K562 (cell line): Measurements from ENCODE around the gene KNL1. TPM values are rescaled to one million over a fixed set of nuclear protein-coding genes. Genes with fewer than 3 reads are reported as not detected.

Source experiments
- NFIC ChIP-seq: fragments of 450-650 bp; IDR thresholded peaks from 2 replicates; pipeline ENCODE4 v1.6.1; 2017; ENCODE audit warnings: mild to moderate bottlenecking, inconsistent platforms
- PHF8 ChIP-seq: fragments of 200-600 bp; sonication (generic); IDR thresholded peaks from 2 replicates; pipeline ENCODE4 v1.6.1; 2012; ENCODE audit warnings: mixed run types, mild to moderate bottlenecking, inconsistent platforms, low read length, moderate library complexity, borderline replicate concordance
- RBM25 ChIP-seq: fragments of 200-400 bp; formaldehyde crosslinking; IDR thresholded peaks from 2 replicates; pipeline ENCODE4 v1.6.1; 2018; ENCODE audit warnings: low read length, low read depth, moderate library complexity; ENCODE audit not compliant: severe bottlenecking
- RFX1 ChIP-seq: fragments of 450-650 bp; IDR thresholded peaks from 2 replicates; pipeline ENCODE4 v1.6.1; 2016; ENCODE audit warnings: mild to moderate bottlenecking, moderate library complexity
- polyA plus RNA-seq, 8 experiments: library from polyadenylated mRNA; depleted of rRNA in 4 of 8; stranded (reverse) in 5 of 8; unstranded in 3 of 8; fragments of >200 nt; fragmentation: Nextera tagmentation in 2 of 8; fragmentation: Illumina TruSeq in 1 of 8; extraction: Ambion mirVana in 2 of 8; extraction: Trizol in 1 of 8; gene quantifications; 2 replicates each; pipeline versions ENCODE4 v1.2.1 to v1.2.3, GENCODE V29; 2011 to 2014; ENCODE audit warnings: inconsistent platforms in 1 of 8, missing spikeins in 1 of 8
- total RNA-seq, 7 experiments: library from RNA; depleted of rRNA in 6 of 7; stranded (reverse); fragments of >200 nt in 6 of 7; fragmentation: Illumina TruSeq in 2 of 7; extraction: Trizol in 2 of 7; gene quantifications; 2 replicates each; pipeline versions ENCODE4 v1.2.1 to v1.2.3, GENCODE V29; 2011 to 2021; ENCODE audit warnings: low replicate concordance in 1 of 7
- TF ChIP-seq, protein P1 (sequence below): fragments of 250-450 bp; sonication (Bioruptor Pico); IDR thresholded peaks from 2 replicates; pipeline ENCODE4 v1.4.0; 2020
- TF ChIP-seq, protein P2 (sequence below): fragments of 450-650 bp; IDR thresholded peaks from 2 replicates; pipeline ENCODE4 v1.6.1; 2016; ENCODE audit warnings: mild to moderate bottlenecking, moderate library complexity
- TF ChIP-seq, protein P3 (sequence below): fragments of 450-650 bp; conservative IDR thresholded peaks from 2 replicates; pipeline ENCODE4 v1.6.1; 2016; ENCODE audit warnings: missing genetic modification characterization, low read depth, mild to moderate bottlenecking, missing compliant biosample characterization, moderate library complexity

The KNL1 gene
- total and polyA plus RNA-seq, 9 of the 15 experiments (the other 6 are each of a cell fraction or from before 2014, with no cell fraction given) = 14.5 to 65.4 (median 34.6) TPM

DNA sequence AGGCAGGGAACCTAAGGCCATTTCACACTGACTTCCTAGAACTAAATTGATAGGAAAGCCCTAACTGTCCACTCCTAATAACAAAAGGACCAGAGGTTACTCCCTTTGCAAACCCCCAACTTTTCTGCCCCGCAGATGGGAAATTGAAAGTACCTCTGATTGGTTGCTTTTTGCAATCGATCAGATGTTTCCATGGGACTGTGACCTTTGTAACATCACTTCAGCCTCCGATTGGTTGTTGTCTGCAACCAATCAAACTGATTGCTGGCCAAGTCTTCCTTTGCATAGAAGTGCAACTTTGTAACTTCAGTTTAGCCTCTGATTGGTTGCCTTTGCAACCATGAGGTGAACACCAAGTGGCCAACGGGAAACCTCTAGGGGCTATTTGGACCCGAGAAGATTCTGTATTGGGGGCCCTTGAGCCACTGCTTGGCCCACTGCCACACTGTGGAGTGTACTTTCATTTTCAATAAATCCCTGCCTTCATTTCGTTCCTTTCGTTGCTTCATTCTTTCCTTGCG, 11.3 kb upstream of the KNL1 start (continued):
- TF ChIP-seq, protein P1, sequence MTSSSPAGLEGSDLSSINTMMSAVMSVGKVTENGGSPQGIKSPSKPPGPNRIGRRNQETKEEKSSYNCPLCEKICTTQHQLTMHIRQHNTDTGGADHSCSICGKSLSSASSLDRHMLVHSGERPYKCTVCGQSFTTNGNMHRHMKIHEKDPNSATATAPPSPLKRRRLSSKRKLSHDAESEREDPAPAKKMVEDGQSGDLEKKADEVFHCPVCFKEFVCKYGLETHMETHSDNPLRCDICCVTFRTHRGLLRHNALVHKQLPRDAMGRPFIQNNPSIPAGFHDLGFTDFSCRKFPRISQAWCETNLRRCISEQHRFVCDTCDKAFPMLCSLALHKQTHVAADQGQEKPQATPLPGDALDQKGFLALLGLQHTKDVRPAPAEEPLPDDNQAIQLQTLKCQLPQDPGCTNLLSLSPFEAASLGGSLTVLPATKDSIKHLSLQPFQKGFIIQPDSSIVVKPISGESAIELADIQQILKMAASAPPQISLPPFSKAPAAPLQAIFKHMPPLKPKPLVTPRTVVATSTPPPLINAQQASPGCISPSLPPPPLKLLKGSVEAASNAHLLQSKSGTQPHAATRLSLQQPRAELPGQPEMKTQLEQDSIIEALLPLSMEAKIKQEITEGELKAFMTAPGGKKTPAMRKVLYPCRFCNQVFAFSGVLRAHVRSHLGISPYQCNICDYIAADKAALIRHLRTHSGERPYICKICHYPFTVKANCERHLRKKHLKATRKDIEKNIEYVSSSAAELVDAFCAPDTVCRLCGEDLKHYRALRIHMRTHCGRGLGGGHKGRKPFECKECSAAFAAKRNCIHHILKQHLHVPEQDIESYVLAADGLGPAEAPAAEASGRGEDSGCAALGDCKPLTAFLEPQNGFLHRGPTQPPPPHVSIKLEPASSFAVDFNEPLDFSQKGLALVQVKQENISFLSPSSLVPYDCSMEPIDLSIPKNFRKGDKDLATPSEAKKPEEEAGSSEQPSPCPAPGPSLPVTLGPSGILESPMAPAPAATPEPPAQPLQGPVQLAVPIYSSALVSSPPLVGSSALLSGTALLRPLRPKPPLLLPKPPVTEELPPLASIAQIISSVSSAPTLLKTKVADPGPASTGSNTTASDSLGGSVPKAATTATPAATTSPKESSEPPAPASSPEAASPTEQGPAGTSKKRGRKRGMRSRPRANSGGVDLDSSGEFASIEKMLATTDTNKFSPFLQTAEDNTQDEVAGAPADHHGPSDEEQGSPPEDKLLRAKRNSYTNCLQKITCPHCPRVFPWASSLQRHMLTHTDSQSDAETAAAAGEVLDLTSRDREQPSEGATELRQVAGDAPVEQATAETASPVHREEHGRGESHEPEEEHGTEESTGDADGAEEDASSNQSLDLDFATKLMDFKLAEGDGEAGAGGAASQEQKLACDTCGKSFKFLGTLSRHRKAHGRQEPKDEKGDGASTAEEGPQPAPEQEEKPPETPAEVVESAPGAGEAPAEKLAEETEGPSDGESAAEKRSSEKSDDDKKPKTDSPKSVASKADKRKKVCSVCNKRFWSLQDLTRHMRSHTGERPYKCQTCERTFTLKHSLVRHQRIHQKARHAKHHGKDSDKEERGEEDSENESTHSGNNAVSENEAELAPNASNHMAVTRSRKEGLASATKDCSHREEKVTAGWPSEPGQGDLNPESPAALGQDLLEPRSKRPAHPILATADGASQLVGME (CRISPR knock-in tag) = no peak
- TF ChIP-seq NFIC (peak; percentile 52), RFX1 (peak; percentile 69), PHF8 (peak; percentile 24; the same call in 1 of the 2 replicates), RBM25 (peak; percentile 16)
- TF ChIP-seq, protein P2, sequence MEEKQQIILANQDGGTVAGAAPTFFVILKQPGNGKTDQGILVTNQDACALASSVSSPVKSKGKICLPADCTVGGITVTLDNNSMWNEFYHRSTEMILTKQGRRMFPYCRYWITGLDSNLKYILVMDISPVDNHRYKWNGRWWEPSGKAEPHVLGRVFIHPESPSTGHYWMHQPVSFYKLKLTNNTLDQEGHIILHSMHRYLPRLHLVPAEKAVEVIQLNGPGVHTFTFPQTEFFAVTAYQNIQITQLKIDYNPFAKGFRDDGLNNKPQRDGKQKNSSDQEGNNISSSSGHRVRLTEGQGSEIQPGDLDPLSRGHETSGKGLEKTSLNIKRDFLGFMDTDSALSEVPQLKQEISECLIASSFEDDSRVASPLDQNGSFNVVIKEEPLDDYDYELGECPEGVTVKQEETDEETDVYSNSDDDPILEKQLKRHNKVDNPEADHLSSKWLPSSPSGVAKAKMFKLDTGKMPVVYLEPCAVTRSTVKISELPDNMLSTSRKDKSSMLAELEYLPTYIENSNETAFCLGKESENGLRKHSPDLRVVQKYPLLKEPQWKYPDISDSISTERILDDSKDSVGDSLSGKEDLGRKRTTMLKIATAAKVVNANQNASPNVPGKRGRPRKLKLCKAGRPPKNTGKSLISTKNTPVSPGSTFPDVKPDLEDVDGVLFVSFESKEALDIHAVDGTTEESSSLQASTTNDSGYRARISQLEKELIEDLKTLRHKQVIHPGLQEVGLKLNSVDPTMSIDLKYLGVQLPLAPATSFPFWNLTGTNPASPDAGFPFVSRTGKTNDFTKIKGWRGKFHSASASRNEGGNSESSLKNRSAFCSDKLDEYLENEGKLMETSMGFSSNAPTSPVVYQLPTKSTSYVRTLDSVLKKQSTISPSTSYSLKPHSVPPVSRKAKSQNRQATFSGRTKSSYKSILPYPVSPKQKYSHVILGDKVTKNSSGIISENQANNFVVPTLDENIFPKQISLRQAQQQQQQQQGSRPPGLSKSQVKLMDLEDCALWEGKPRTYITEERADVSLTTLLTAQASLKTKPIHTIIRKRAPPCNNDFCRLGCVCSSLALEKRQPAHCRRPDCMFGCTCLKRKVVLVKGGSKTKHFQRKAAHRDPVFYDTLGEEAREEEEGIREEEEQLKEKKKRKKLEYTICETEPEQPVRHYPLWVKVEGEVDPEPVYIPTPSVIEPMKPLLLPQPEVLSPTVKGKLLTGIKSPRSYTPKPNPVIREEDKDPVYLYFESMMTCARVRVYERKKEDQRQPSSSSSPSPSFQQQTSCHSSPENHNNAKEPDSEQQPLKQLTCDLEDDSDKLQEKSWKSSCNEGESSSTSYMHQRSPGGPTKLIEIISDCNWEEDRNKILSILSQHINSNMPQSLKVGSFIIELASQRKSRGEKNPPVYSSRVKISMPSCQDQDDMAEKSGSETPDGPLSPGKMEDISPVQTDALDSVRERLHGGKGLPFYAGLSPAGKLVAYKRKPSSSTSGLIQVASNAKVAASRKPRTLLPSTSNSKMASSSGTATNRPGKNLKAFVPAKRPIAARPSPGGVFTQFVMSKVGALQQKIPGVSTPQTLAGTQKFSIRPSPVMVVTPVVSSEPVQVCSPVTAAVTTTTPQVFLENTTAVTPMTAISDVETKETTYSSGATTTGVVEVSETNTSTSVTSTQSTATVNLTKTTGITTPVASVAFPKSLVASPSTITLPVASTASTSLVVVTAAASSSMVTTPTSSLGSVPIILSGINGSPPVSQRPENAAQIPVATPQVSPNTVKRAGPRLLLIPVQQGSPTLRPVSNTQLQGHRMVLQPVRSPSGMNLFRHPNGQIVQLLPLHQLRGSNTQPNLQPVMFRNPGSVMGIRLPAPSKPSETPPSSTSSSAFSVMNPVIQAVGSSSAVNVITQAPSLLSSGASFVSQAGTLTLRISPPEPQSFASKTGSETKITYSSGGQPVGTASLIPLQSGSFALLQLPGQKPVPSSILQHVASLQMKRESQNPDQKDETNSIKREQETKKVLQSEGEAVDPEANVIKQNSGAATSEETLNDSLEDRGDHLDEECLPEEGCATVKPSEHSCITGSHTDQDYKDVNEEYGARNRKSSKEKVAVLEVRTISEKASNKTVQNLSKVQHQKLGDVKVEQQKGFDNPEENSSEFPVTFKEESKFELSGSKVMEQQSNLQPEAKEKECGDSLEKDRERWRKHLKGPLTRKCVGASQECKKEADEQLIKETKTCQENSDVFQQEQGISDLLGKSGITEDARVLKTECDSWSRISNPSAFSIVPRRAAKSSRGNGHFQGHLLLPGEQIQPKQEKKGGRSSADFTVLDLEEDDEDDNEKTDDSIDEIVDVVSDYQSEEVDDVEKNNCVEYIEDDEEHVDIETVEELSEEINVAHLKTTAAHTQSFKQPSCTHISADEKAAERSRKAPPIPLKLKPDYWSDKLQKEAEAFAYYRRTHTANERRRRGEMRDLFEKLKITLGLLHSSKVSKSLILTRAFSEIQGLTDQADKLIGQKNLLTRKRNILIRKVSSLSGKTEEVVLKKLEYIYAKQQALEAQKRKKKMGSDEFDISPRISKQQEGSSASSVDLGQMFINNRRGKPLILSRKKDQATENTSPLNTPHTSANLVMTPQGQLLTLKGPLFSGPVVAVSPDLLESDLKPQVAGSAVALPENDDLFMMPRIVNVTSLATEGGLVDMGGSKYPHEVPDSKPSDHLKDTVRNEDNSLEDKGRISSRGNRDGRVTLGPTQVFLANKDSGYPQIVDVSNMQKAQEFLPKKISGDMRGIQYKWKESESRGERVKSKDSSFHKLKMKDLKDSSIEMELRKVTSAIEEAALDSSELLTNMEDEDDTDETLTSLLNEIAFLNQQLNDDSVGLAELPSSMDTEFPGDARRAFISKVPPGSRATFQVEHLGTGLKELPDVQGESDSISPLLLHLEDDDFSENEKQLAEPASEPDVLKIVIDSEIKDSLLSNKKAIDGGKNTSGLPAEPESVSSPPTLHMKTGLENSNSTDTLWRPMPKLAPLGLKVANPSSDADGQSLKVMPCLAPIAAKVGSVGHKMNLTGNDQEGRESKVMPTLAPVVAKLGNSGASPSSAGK = peak; percentile 23; the same call in 1 of the 2 replicates
- TF ChIP-seq, protein P3, sequence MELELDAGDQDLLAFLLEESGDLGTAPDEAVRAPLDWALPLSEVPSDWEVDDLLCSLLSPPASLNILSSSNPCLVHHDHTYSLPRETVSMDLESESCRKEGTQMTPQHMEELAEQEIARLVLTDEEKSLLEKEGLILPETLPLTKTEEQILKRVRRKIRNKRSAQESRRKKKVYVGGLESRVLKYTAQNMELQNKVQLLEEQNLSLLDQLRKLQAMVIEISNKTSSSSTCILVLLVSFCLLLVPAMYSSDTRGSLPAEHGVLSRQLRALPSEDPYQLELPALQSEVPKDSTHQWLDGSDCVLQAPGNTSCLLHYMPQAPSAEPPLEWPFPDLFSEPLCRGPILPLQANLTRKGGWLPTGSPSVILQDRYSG (tag) = no peak
